Left ventricle myocardium inferior (tissue), 1 donor: ENCODE data around the gene SOHLH1. TPM values are rescaled to one million over a fixed set of nuclear protein-coding genes. Genes with fewer than 3 reads are reported as not detected.
"Not testable (repeated sequence)": the region's sequence is repeated elsewhere in the genome, so short reads cannot be mapped to it uniquely, and the experiment has no call there.

Experiments used
- DNase-seq: peaks from one replicate; pipeline ENCODE4 v3.0.0-alpha.2; 2020
- H3K27ac ChIP-seq: fragments of 200-600 bp; replicated peaks from 2 replicates; pipeline ENCODE4 v1.8.0; 2021
- H3K27me3 ChIP-seq: fragments of 200-600 bp; 2 replicates; pipeline ENCODE4 v1.8.0; 2021; ENCODE audit warnings: low read depth
- H3K36me3 ChIP-seq: fragments of 200-600 bp; 2 replicates; pipeline ENCODE4 v1.8.0; 2021
- H3K4me1 ChIP-seq: fragments of 200-600 bp; 2 replicates; pipeline ENCODE4 v1.8.0; 2021
- H3K4me3 ChIP-seq: fragments of 200-600 bp; 2 replicates; pipeline ENCODE4 v1.8.0; 2021; ENCODE audit warnings: mild to moderate bottlenecking, moderate library complexity
- H3K9me3 ChIP-seq: fragments of 200-600 bp; replicated peaks from 2 replicates; pipeline ENCODE4 v1.8.0; 2021
- CTCF ChIP-seq: fragments of 200-600 bp; IDR thresholded peaks from 2 replicates; pipeline ENCODE4 v1.8.0; 2021; ENCODE audit warnings: antibody characterized with exemption, mild to moderate bottlenecking, borderline replicate concordance
- intact Hi-C: fragments of 100-400 bp; cut with micrococcal nuclease; formaldehyde crosslinking; loops from one replicate; pipeline ENCODE4 v1.11.0; 2022
- total RNA-seq: library from RNA; stranded (reverse); fragmentation: NEBNext Ultra II Directional; extraction: Animal tissue kit (Norgen Biotek cat#: 25700); gene quantifications from one replicate; pipeline ENCODE4 v1.2.1, GENCODE V29; 2021
- donor health status: DM: no; HTN: yes; CAD: no; lungs with severe emphysema.

SOHLH1 gene
- total RNA-seq, 1 donor from 2014 or later: not detected

- no peak overlapping the region for H3K4me3 ChIP-seq
- no peak overlapping the region for H3K27ac ChIP-seq
- no peaks in the 10 kb centered on the region for H3K4me1 ChIP-seq
- no peaks in the 10 kb centered on the region for H3K36me3 ChIP-seq
- no peak for DNase-seq
- intact Hi-C loops: no loop called here
- peaks cover 25% of the 10 kb centered on the region for H3K27me3 ChIP-seq
- H3K9me3 ChIP-seq: no peaks in the 10 kb centered on the region
- no peak for TF ChIP-seq CTCF
Observed at GRCh38 chr9:135676891-135677290, 22.4 kb downstream of the SOHLH1 start.

- TF ChIP-seq CTCF: no peak
- Histone ChIP-seq H3K27me3 (peaks cover 27% of the 10 kb centered on the region), H3K36me3 (no peaks in the 10 kb centered on the region), H3K4me3 (no peak overlapping the region), H3K4me1 (no peaks in the 10 kb centered on the region), H3K27ac (no peak overlapping the region), H3K9me3 (no peaks in the 10 kb centered on the region)
- intact Hi-C loops: no loop called here
- DNase-seq: no peak
Observed at GRCh38 chr9:135674977-135675376, 24.3 kb downstream of the SOHLH1 start.

- H3K4me3 ChIP-seq: no peak overlapping the region
- peaks cover 38% of the 10 kb centered on the region for H3K27me3 ChIP-seq
- TF ChIP-seq CTCF: no peak
- intact Hi-C loops: no loop called here
- H3K36me3 ChIP-seq: no peaks in the 10 kb centered on the region
- H3K4me1 ChIP-seq: no peaks in the 10 kb centered on the region
- no peaks in the 10 kb centered on the region for H3K9me3 ChIP-seq
- DNase-seq: no peak
- no peak overlapping the region for H3K27ac ChIP-seq
Observed at GRCh38 chr9:135673941-135674340, 25.3 kb downstream of the SOHLH1 start.

- H3K9me3 ChIP-seq, H3K36me3 ChIP-seq, H3K4me3 ChIP-seq, H3K4me1 ChIP-seq, DNase-seq, intact Hi-C loops, H3K27ac ChIP-seq: not testable (repeated sequence)
- peaks cover 47% of the 10 kb centered on the region for H3K27me3 ChIP-seq
Observed at GRCh38 chr9:135672786-135673185, 26.5 kb downstream of the SOHLH1 start.

- no peak for TF ChIP-seq CTCF
- H3K27me3 ChIP-seq: peaks cover 58% of the 10 kb centered on the region
- H3K4me1 ChIP-seq: no peaks in the 10 kb centered on the region
- DNase-seq: no peak
- no peak overlapping the region for H3K27ac ChIP-seq
- intact Hi-C loops: no loop called here
- no peaks in the 10 kb centered on the region for H3K36me3 ChIP-seq
- no peak overlapping the region for H3K4me3 ChIP-seq
- H3K9me3 ChIP-seq: no peaks in the 10 kb centered on the region
Observed at GRCh38 chr9:135671591-135672041, 27.7 kb downstream of the SOHLH1 start.

- Histone ChIP-seq H3K27ac (no peak overlapping the region), H3K36me3 (no peaks in the 10 kb centered on the region), H3K9me3 (no peaks in the 10 kb centered on the region), H3K4me1 (no peaks in the 10 kb centered on the region), H3K27me3 (peaks cover 63% of the 10 kb centered on the region), H3K4me3 (no peak overlapping the region)
- DNase-seq: no peak
- intact Hi-C loops: no loop called here
- TF ChIP-seq CTCF: no peak
Observed at GRCh38 chr9:135670721-135671590, 28.3 kb downstream of the SOHLH1 start.
